NCI-H187 treated with DMSO at 0.1 percent for 48 hours (cell line): ENCODE data around the gene OLFM1.
"Not testable (repeated sequence)": the region's sequence is repeated elsewhere in the genome, so short reads cannot be mapped to it uniquely, and the experiment has no call there.

Experiments
- DNase-seq: peaks from one replicate; lab custom pipeline; 2025; lab: John Stamatoyannopoulos, UW

The OLFM1 gene

DNA sequence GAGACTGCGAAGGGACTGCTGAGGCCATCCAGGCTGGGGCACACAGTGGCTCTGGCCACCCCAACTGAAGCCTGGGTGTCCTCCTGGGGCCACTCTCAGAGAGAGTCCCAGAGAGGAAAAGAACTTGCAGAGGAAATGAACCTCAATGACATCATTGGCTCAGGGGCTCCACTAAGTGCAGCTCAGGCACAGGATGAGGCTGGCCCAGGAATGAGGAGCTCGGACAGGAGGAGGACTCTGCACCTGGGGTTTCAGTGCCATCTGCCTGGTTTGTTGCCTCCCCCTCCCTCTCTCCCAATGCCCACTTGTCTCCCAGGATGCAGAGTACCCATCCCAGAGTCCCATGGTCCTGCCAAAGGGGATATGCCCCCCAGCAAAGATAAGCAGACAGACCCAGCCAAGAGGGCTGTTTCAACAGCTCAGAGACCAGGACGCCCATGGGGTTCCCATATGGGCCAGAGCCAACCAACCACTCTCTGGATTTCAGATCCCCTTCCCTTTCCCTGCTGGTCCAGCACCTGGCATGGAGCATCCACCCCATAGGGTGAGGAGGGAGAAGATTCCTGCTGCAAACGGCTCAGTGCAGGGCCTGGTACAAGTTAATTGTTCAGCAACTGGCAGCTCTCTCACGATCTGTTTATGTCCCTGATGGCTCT lies 26.9 kb upstream of the OLFM1 start:
- no peak for DNase-seq

DNA sequence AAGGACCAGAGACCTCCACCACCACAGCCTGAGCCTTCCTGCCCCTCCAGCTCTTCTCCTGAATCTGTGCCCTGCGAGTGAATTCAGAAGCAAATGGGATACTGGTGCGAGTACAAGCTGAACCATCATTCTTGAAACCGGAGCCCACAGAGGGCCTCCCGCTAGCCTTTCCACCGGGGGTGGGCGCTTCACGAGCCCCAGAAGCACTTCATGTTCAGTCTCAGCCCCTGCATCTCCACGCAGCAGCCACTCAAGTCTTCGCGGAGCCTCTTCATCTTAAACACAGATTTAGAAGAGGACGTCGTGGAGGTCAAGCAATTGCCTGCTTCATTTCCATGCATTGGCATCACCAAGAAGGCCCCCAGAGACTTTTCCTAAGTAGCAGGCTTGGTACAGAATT lies 26.0 kb upstream of the OLFM1 start:
- no peak for DNase-seq

DNA sequence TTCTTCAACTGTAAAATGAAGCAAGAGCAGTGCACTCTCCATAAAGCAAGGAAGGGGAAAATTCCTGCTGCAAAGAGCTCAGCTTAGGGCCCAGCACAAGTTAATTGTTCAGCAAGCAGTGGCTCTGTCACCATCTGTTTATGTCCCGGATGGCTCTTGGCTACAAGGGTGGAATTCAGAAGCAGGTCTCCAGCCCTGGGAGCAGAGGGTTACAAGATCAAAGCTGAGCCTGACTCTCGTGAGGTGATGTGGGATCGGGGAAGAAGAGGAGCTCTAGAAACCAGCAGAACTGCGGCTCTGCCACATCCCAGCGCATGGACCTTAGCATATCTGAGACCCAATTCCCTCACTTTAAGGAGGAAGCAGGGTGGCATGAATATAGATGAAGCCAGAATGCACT lies 25.2 kb upstream of the OLFM1 start:
- DNase-seq: no peak

DNA sequence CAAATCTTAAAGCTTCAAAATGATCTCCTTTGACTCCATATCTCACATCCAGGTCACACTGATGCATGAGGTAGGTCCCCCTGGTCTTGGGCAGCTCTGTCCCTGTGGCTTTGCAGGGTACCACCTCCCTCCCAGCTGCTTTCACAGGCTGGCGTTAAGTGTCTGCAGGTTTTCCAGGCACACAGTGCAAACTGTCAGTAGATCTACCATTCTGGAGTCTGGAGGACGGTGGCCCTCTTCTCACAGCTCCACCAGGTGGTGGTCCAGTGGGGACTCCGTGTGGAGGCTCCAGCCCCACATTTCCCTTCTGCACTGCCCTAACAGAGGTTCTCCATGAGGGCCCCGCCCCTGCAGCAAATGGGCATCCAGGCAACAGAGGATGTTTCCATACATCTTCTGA lies 24.0 kb upstream of the OLFM1 start:
- not testable (repeated sequence) for DNase-seq

DNA sequence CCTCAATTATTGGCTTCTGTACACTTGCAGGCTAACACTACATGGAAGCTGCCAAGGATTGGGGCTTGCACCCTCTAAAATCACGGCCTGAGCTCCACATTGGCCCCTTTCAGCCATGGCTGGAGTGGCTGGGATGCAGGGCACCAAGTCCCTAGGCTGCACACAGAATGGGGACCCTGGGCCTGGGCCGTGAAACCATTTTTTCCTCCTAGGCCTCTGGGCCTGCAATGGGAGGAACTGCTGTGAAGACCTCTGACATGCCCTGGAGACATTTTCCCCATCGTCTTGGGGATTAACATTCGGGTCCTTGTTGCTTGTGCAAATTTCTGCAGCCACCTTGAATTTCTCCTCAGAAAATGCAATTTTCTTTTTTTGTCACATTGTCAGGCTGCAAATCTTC lies 23.6 kb upstream of the OLFM1 start:
- DNase-seq: not testable (repeated sequence)

DNA sequence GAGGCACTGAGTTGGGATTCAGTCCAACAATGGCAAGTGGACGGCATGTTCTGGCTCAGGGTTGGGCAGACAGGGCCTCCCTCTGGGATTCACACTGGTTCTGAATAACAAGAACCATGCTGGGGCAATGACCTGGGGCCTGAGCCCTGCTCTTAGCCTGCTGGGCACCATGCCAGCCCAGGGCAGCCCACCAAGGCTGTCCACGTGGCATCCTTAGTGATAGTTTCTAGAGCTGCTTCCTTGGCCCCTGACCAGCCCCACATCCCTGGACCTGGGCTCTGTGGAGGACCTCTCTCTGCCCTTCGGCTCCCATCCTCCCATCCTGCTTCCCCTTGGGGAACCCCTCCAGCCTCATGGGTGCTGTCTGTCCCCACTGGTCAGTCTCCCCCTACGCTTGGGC lies 22.3 kb upstream of the OLFM1 start:
- DNase-seq: no peak

DNA sequence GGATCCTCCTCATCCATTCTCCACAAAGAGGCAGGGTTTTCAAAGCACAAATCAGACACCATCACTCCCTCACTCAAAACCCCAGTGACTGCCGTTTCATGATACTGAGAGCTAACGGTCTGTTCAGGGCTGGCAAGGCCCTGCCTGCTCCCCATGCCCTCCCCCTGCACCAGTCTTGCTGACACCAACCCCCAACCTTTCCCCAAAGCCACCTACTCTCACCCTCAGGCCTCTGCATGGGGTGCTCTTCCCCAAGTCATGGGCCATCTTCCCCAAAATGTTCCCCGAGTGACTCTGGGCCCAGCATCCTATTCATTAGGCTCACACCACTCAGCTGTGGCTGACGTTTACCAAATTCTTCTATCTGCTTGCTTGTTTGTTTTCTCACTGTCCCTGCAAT lies 21.7 kb upstream of the OLFM1 start:
- no peak for DNase-seq

DNA sequence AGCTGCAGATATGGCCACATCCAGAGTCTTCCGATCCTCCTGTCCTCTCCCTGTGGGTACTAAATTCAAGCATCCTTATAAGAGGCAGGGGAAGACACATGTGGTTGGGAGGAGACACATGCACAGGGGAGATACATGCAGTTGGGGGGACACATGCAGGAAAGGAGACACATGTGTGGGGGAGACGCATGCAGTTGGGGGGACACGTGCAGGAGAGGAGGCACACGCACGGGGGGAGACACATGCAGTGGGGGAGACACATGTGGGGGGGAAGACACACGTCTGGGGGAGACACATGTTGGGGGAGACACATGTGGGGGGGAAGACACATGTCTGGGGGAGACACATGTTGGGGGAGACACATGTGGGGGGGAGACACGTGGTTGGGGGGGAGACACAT lies 21.2 kb upstream of the OLFM1 start:
- DNase-seq: no peak

DNA sequence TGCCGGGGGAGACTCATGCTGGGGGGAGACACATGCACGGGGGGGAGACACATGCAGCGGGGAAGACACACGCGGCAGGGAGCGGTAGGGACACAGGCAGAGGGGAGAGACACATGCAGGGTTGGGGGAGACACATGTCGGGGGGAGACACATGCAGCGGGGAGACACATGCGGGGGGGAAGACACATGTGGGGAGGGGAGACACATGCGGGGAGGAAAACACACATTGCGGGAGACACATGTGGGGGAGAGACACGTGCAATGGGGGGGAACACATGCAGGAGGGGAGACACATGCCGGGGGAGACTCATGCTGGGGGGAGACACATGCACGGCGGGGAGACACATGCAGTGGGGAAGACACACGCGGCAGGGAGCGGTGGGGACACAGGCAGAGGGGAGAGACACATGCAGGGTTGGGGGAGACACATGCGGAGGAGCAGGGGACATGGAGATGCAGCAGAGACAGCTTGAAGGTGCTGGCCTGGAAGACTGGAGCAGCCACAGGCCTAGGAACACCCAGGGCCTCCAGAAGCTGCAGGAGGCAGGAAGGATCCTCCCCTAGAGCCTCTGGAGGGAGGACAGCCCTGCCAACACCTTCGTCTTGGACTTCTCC lies 20.3 kb upstream of the OLFM1 start:
- DNase-seq: no peak

DNA sequence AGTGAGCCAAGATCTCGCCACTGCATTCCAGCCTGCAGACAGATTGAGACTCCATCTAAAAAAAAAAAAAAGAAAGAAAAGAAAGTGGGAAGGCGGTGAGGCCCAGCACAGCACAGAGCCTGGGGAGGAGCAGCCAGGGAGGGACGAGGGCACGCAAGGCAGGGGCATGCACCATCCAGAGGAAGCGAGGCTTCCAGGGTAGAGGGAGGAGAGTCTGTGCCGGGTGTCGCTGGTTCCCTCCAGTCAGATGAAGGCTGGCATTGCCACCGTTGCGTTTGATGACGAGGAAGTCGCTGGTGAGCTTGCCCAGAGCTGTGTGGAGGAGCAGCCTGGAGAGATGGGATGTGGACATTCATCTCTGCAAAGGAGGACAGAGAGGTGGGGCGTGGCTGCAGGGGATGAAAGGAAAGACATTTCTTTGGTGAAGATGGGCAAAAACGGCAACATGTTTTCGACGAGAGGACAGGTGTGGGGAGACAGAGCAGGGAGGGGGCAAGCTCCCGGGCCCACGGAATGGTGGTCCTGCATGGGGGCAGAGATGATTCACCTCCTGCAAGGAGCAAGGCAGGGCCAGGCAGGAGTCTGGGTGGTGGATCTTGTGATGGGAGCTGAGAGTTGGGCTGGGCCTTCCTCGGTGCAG lies 18.6 kb upstream of the OLFM1 start:
- no peak for DNase-seq

DNA sequence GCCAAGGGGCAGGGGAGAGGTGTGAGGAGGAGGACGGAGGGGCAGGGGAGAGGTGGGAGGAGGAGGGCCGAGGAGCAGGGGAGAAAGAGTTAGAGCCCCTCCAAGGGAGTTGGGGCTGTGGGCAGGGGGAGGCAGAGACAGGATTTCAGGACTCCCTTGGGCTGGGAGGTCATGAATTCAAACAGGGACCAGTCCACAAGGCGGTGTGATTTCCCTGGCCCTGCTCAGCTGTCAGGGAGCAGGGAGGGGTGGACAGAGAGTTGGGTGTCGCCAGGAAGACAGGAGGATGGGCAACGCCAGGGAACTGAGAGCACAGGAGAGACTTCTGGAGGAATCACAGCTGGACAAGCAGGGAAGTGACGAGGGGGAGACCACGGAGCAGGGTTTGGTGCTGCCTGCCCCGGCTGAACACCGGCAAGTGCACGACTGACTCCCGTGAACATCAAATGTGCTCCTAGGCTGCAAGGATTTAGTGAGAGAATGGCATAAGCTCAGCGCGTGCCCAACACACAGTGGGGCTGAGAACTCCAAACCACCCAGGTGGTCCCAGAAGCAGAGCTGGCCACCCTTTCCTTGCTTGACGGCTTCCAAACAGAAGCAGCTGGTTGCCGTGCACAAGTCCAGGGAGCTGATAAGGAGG lies 17.8 kb upstream of the OLFM1 start:
- DNase-seq: no peak

DNA sequence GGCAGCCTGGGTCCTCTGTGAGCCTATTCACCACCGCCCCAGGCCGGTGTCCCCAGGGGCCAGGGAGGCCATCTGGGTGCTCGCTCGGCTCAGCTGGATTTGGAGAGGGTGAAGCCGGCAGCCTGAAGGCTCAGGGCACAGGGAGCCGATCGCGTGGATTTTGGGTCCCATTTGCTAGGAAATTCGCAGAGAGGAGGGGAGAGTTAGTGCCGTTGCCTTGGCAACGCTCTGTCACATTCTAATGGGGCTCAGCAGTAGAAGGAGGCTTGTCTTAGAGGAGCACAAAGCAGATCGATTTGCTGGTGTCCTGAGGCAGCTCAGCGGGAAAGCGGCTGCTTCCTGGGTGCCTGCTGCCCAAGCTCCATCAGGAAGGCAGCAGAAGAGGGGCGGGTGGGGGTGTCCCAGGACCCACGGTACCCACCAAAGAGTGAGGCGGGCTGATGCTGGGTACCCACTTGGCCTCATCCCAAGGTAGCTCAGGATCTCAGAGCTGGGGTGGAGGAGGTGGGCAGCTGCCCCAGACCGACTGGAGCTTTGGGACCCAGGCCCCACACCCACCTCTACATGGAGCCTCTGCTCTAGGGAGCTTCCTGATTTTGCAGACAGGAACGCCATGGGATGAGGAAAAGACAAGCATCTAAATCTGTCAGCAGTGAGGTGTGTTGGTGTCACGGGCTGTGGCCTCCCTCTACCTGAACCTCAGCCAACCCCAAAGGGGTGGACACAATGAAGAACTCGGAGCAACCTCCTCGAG lies 17.1 kb upstream of the OLFM1 start:
- DNase-seq: no peak

DNA sequence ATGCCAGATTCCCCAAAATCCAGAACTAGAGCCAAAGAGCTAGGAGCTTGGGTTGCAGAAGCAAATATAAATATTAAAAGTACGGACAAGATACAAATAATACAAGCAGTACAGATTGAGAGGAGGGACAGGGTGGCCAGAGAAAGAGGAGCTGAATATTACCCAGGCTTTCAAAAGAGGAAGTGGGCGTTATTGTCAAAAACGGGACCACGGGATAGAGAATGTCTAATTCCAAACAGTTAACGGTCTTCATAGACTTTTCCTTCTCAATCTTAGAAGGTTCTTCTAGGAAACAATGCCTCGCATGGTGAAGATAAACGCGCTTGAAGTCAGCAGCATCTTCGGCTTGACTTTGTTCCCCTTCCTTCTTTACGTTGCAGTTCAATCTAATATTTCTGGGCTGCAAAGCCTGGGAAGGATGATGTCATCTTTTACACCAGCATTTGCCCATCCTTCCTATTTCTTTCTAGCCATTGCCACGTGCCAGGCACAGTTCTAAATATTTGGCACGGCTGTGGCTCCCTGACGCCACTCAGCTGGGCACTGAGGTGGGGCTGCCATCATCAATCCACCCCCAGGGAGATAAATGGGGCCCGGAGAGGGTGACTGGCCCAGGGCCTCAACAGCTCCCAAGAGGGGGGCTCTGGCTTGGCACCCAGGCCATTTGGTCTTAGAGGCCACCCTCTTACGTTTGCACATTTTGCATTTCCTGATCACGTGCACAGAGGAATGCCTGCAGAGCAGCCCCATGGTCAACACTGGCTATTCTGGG lies 16.3 kb upstream of the OLFM1 start:
- DNase-seq: no peak

DNA sequence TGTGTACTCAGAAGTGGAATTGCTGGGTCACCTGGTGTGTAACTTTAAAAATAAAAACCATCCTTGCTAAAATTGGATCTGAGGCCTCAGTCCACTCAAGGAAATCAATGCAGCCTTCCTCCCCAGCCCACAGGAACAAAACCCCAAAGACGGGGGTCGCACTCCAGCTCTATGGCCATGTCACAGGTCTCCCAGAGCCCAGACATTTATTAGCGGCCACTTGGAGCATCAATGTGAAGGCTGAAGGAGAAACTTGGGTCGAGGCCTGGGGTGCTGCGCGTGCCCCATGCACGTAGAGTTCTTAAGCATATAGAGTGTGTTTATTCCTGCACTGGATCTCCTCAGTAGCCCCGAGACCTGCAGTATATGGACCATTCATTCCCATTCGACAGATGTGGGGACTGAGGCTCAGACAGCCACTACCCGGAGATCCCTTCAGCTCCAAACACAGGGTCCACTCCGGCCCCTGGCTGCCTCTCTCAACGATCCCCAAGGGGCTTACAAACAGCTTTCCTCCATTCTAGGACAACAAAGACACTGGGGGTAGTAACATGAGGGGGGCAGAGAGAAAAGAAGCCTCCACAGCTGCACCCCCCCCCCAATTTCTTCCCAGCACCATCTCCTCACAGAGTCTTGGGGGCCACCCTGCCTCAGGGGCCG lies 14.3 kb upstream of the OLFM1 start:
- no peak for DNase-seq

DNA sequence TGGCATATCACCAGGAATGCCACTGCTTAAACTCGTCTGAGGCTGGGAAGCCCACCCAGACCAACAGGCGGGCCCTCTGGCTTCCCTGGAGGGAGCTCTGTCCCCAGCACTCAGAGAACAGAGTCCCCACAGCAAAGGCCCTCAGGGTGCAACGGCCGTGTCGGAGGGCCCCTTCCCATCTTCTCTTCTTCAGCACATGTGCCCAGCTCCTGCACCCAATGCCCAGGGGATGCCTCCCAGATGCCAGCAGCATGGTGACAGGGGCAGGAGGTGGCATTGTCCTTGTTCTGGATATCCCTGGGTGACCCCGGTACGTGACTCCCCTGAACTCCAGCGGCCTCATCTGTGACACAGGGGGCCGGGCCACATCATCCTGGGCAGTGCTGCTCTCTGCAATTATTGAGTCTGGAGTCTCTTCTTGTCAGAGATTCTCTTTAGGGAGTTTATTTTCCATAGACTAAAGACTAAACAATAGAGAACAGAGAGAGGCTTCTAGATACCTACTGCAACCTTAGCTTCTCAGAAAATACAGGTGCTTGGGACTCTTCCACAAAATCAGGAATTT lies 13.6 kb upstream of the OLFM1 start:
- DNase-seq: no peak

DNA sequence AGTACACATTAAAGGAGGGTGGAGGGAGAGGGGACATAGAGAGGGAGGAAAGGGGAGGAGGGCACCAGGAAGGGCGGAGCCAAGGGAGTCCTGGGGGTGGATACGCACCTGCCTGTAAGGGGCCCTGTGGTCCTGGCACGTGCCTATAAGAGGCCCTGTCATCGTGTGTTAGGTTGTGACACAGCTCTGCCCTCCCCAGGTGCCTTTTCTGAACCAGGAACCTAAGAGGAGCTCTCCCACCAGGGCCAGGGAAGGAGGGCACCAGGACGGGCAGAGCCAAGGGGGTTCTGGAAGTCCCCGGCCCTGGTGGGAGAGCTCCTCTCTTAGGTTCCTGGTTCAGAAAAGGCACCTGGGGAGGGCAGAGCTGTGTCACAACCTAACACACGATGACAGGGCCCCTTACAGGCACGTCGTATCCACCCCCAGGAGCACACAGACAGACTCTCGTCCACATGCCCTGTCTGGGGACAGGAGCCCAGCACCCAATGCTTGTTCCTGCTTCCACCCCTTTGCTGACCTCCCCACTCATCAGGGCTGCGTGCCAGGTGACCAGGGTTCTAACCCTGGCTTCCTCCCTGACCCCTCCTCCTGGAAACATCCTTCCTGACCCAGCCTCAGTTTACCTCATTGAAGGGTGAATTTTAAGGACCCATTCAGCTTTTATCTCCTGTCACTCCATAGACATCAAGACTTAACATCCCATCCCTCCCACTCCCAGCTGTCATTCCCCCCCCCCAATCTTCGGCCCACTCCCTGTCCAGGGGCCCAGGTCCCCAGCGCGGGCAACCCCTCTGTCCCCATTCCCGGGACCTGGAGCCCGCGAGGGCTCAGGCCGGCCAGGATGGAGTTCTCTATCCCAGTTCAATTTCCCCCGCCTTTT lies 12.9 kb upstream of the OLFM1 start:
- DNase-seq: no peak

DNA sequence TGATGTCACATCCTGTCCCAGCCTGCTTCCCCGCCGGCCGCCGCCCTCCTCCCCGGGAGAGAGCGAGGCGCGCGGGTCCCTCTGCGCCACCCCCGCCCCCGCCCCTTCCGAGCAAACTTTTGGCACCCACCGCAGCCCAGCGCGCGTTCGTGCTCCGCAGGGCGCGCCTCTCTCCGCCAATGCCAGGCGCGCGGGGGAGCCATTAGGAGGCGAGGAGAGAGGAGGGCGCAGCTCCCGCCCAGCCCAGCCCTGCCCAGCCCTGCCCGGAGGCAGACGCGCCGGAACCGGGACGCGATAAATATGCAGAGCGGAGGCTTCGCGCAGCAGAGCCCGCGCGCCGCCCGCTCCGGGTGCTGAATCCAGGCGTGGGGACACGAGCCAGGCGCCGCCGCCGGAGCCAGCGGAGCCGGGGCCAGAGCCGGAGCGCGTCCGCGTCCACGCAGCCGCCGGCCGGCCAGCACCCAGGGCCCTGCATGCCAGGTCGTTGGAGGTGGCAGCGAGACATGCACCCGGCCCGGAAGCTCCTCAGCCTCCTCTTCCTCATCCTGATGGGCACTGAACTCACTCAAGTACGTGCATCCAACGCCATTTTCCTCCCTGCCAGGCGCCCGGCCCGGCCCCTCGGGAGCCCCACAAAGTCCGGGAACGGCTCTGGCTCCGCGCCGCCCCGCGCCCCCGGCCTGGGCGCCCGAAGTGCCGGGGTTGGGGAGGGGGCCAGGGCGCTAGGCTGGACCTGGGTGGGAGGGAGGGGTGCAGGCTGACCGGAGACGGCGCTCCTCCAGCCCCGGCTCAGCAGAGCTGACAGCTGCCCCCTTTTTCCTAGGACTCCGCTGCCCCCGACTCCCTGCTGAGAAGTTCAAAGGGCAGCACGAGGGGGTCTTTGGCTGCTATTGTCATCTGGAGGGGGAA lies 12.0 kb upstream of the OLFM1 start:
- DNase-seq: no peak

DNA sequence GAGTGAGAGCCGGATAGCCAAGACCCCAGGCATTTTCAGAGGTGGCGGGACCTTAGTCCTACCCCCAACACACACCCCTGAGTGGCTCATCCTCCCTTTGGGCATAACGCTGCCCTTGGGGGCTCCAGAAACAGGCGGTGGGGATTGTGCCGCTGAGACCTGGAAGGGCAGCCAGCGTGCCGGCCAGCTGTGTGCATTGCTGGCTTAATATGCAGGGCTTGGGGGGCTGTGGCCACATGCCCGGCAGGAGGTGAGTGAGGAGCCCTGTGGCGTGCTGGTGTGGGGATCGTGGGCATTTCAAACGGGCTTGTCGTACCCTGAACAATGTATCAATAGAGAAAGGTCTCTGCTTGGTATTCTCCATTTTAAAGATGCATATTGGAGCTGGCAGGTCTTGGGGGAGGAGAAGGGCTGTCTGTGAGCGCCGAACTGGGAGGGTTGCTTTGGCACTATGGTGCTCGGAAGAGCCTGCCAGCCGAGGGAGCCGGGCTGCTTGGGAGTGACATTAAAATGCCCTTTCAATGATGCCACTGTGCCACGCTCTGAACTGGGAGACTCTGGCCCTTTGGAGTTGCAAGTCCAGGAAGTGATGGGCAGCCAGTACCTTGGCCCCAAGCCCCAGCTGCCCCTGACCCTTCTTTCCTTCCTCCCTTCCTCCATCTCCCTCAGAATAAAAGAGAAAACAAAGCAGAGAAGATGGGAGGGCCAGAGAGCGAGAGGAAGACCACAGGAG lies 11.2 kb upstream of the OLFM1 start:
- DNase-seq: no peak
